Limb (tissue), 2 donors: Measurements from ENCODE around the gene ZMIZ2.
"Not testable (repeated sequence)": the region's sequence is repeated elsewhere in the genome, so short reads cannot be mapped to it uniquely, and the experiment has no call there.

Experiments used
- DNase-seq, 2 donors: peaks; one replicate each; pipeline ENCODE4 v3.0.0-alpha.2; 2016; ENCODE audit errors: extremely low spot score in 2 of 2

Gene ZMIZ2

GRCh38 chr7:44772867-44773266, 24.2 kb downstream of the ZMIZ2 start:
- no peak for DNase-seq

- not testable (repeated sequence) for DNase-seq
Measured at GRCh38 chr7:44774486-44774885, 25.8 kb downstream of the ZMIZ2 start.

GRCh38 chr7:44775383-44776107, 26.9 kb downstream of the ZMIZ2 start:
- DNase-seq: no peak

- DNase-seq: no peak
Measured at GRCh38 chr7:44776211-44776610, 27.6 kb downstream of the ZMIZ2 start.

- DNase-seq: no peak
Measured at GRCh38 chr7:44782460-44782859, 33.8 kb downstream of the ZMIZ2 start.

- no peak for DNase-seq
Measured at GRCh38 chr7:44783407-44783806, 34.8 kb downstream of the ZMIZ2 start.

- DNase-seq: no peak
Measured at GRCh38 chr7:44784364-44784763, 35.7 kb downstream of the ZMIZ2 start.

GRCh38 chr7:44785218-44785617, 36.6 kb downstream of the ZMIZ2 start:
- DNase-seq: not testable (repeated sequence)

- DNase-seq: no peak
Measured at GRCh38 chr7:44787041-44787440, 38.4 kb downstream of the ZMIZ2 start.

- no peak for DNase-seq
Measured at GRCh38 chr7:44787762-44788161, 39.1 kb downstream of the ZMIZ2 start.

- no peak for DNase-seq
Measured at GRCh38 chr7:44789990-44790389, 41.3 kb downstream of the ZMIZ2 start.

- peak in 1 of 2 donors; percentile 2 for DNase-seq
Measured at GRCh38 chr7:44791278-44792219, 42.9 kb downstream of the ZMIZ2 start.

GRCh38 chr7:44793919-44794318, 45.3 kb downstream of the ZMIZ2 start:
- DNase-seq: no peak

- no peak for DNase-seq
Measured at GRCh38 chr7:44794331-44794730, 45.7 kb downstream of the ZMIZ2 start.

GRCh38 chr7:44796034-44796503, 47.4 kb downstream of the ZMIZ2 start:
- no peak for DNase-seq

- peak; percentile 96 to 98 for DNase-seq
Measured at GRCh38 chr7:44796504-44797328, 48.1 kb downstream of the ZMIZ2 start, which contains the start of gene PPIA. Gene PPIA (plus strand): TSS chr7:44796681. CDS start chr7:44796725, 44 bp downstream.

GRCh38 chr7:44797329-44798258, 48.9 kb downstream of the ZMIZ2 start:
- DNase-seq: peak; percentile 90 to 92

GRCh38 chr7:44798649-44799305, 50.1 kb downstream of the ZMIZ2 start:
- no peak for DNase-seq

- no peak for DNase-seq
Measured at GRCh38 chr7:44799939-44800338, 51.3 kb downstream of the ZMIZ2 start.

- DNase-seq: no peak
Measured at GRCh38 chr7:44801890-44802289, 53.2 kb downstream of the ZMIZ2 start.
